BLaER1 (cell line): Measurements from ENCODE around the gene MYO10.

Experiments used
- H3K27ac ChIP-seq: shearing (Covaris generic); formaldehyde crosslinking; 2 replicates; pipeline ENCODE4 v1.8.1; 2022
- H3K27me3 ChIP-seq: shearing (Covaris generic); formaldehyde crosslinking; 2 replicates; pipeline ENCODE4 v1.8.1; 2022
- H3K36me3 ChIP-seq: shearing (Covaris generic); formaldehyde crosslinking; 2 replicates; pipeline ENCODE4 v1.8.1; 2022
- H3K4me1 ChIP-seq: shearing (Covaris generic); formaldehyde crosslinking; 2 replicates; pipeline ENCODE4 v1.8.1; 2022
- H3K4me2 ChIP-seq: shearing (Covaris generic); formaldehyde crosslinking; 2 replicates; pipeline ENCODE4 v1.8.1; 2022
- H3K4me3 ChIP-seq: shearing (Covaris generic); formaldehyde crosslinking; 2 replicates; pipeline ENCODE4 v1.8.1; 2022
- H3K9ac ChIP-seq: shearing (Covaris generic); formaldehyde crosslinking; 2 replicates; pipeline ENCODE4 v1.8.1; 2022
- H3K9me3 ChIP-seq: shearing (Covaris generic); formaldehyde crosslinking; 2 replicates; pipeline ENCODE4 v1.8.1; 2022
- H4K20me1 ChIP-seq: shearing (Covaris generic); formaldehyde crosslinking; 2 replicates; pipeline ENCODE4 v1.8.1; 2022
- Cebpa-rat ChIP-seq: shearing (Covaris generic); IDR thresholded peaks from 2 replicates; pipeline ENCODE4 v1.8.1; 2022

The MYO10 gene

DNA sequence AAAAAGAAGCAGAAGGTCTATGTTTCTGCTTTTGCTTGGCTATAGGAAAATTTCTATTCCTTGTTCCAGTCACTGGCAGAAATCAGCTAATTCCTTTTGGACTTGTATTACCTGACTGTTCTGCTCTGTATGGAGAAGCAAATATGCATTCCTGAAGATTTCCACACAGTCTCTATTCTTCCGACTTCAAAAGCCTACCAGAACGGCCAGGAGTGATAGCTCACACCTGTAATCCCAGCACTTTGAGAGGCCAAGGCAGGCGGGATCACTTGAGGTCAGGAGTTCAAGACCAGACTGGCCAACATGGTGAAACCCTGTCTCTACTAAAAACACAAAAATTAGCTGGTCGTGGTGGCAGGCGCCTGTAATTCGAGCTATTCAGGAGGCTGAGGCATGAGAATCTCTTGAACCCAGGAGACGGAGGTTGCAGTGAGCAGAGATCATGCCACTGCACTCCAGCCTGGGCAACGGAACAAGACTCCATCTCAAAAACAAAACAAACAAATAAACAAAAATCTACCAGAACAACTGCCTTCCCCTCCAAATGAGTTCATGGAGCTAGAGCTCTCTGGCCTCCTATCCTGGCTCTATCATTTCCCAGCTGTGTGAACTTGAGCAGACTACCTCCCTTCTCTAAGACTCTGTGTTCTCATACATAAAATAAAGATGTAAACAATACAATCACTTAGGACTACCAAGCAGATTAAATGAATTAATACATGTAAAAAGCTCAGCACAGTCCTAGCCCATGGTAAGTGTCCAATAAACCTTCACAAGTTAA lies 17.0 kb downstream of the MYO10 start:
- Histone ChIP-seq H3K27me3 (no peaks in the 10 kb centered on the region), H4K20me1 (no peaks in the 10 kb centered on the region), H3K4me1 (no peaks in the 10 kb centered on the region), H3K9ac (no peak overlapping the region), H3K4me3 (no peak overlapping the region), H3K36me3 (no peaks in the 10 kb centered on the region), H3K4me2 (no peak overlapping the region), H3K9me3 (no peaks in the 10 kb centered on the region), H3K27ac (no peak overlapping the region)
- no peak for TF ChIP-seq Cebpa-rat

DNA sequence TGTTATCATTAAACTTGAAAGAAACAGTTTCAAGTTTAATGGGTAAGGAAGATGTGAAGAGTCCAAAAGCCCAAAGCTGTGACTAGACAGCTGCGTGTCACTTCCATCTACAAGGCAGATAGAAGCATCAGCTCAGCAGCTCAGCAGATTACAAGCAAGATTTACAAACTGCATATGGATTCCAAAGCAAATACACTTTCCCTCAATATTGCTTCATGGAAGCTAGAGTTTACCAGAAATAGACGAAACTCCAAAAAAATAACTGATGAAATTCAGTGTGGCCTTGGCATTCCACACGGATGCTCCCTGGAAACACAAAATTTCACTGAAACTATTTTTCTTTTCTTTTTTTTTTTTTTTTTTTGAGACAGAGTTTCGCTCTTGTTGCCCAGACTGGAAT lies 17.9 kb downstream of the MYO10 start:
- Histone ChIP-seq H3K9ac (no peak overlapping the region), H3K36me3 (no peaks in the 10 kb centered on the region), H4K20me1 (no peaks in the 10 kb centered on the region), H3K4me2 (no peak overlapping the region), H3K4me1 (no peaks in the 10 kb centered on the region), H3K27me3 (no peaks in the 10 kb centered on the region), H3K9me3 (no peaks in the 10 kb centered on the region), H3K4me3 (no peak overlapping the region), H3K27ac (no peak overlapping the region)
- no peak for TF ChIP-seq Cebpa-rat

DNA sequence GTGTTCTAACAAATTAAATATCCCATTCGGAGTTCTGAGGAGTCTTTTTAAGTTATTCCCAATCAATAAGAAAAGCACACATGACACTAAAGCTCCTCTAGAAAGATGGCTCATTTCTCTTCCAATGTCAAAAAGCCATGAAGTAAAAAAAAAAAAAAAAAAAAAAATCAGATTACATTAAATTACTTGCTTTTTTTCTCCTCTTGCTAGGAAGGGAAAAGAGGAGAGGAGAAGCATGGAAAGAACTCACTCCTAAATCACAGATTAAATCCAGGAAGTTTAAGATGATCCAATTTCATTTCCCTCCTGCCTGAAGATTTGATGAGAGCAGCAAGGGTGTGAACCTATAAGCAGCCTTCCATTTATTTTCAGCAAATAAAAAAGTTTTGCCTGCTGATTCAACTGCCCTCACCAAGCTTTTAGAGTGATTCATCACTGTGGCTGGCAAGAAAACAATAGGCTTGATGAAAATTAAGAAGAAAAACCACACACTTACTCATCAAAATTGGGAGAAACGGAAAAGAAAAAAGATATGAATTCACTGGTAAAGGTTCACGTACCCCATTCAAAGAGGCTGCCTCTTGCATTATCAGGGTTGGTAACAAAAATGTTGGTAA lies 19.7 kb downstream of the MYO10 start:
- Histone ChIP-seq H3K36me3 (no peaks in the 10 kb centered on the region), H3K27ac (no peak overlapping the region), H3K4me3 (no peak overlapping the region), H3K9ac (no peak overlapping the region), H4K20me1 (no peaks in the 10 kb centered on the region), H3K9me3 (no peaks in the 10 kb centered on the region), H3K27me3 (no peaks in the 10 kb centered on the region), H3K4me1 (no peaks in the 10 kb centered on the region), H3K4me2 (no peak overlapping the region)
- no peak for TF ChIP-seq Cebpa-rat

DNA sequence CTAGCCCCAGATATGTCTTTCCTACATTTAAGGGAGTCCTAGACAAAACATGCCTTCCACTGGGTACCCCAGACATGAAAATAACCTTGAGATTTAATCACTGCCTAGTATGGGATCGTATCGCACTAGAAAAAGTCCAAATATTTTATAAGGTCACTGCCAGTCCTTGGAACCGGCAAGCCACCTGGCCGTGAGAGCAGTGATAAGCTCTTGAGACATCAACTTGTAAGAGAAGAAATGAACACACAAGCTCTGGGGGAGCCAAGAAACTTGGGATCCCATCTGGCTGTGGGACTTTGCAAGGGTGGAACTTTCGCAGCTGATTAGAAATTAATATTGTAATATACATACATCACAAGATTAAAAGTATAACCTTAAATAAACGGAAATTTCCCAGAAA lies 21.5 kb downstream of the MYO10 start:
- no peak overlapping the region for H3K27ac ChIP-seq
- H3K4me2 ChIP-seq, result no peak overlapping the region

DNA sequence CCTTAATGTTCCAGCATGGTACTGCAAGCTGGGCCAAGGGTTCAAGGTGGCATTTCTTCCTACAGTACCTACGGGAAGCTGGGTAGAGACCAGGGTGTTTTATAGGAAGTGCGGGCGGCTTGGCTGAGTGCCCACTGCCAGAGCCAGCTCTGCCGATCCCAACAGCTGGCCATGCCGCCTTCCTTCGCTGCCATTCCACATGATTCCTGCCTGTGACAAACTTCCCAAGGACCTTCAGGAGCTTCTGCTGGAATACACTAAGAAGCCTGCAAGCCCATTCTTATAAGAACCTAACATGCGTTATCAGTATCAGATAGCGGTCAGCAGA lies 22.0 kb downstream of the MYO10 start:
- Histone ChIP-seq H3K36me3 (no peaks in the 10 kb centered on the region), H3K27ac (no peak overlapping the region), H4K20me1 (no peaks in the 10 kb centered on the region), H3K4me3 (no peak overlapping the region), H3K4me1 (no peaks in the 10 kb centered on the region), H3K27me3 (no peaks in the 10 kb centered on the region), H3K9ac (no peak overlapping the region), H3K9me3 (peaks cover 7% of the 10 kb centered on the region), H3K4me2 (no peak overlapping the region)
- no peak for TF ChIP-seq Cebpa-rat

More for the DNA sequence above, 21.5 kb downstream of the MYO10 start:
- no peak overlapping the region for H3K4me3 ChIP-seq
- no peaks in the 10 kb centered on the region for H3K27me3 ChIP-seq
- H3K36me3 ChIP-seq, result no peaks in the 10 kb centered on the region
- no peaks in the 10 kb centered on the region for H3K4me1 ChIP-seq
- H3K9ac ChIP-seq, result no peak overlapping the region
- TF ChIP-seq Cebpa-rat, result no peak
- H4K20me1 ChIP-seq, result no peaks in the 10 kb centered on the region
- H3K9me3 ChIP-seq, result peaks cover 2% of the 10 kb centered on the region; the same call in 1 of the 2 replicates

DNA sequence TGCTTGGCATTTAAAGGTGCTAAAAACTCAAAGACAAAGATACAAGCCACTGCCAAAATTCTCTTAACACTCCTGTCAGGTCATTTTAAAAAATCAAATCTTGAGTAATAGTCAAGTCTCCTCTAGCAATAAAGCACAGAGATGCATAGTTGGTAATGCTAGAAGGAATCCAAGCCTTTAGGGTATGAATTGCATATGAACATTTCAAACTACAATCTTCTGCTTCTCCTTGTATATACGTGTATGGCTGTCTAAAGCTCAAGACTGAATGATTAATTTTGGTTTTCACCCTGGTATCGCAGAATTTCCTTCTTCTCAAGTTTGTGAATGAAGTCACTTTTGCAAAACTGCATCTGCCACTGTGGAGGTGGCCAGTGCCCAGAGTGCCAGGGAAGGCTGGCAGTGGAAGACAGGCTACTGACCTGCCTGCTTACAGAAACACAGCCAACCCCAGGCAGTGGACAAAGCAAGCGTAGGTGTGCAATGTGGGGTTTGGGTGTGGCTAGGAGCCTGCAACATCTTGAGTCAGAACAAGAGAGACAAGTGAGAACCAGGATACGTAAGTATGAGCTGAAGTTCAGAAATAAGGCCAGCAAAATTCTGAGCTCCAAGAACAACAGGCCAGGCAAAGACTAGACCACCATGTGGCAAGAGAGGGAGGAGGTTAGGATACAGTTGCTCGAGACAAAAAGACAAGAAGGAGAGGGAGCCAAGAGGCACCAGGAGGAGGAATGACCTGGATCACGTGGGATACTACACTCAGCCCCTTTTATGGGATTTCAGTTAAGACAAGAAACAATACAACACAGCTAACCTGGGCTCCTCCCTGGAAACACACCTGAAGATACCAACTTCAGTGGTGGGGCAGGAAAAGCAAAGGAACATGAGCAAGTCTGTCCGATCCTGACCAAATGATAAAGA lies 22.6 kb downstream of the MYO10 start:
- no peaks in the 10 kb centered on the region for H3K27me3 ChIP-seq
- peaks cover 14% of the 10 kb centered on the region for H3K9me3 ChIP-seq
- H3K27ac ChIP-seq, result no peak overlapping the region
- no peak overlapping the region for H3K4me2 ChIP-seq
- no peak overlapping the region for H3K4me3 ChIP-seq
- H3K4me1 ChIP-seq, result no peaks in the 10 kb centered on the region
- H3K36me3 ChIP-seq, result no peaks in the 10 kb centered on the region
- no peaks in the 10 kb centered on the region for H4K20me1 ChIP-seq
- no peak overlapping the region for H3K9ac ChIP-seq
- TF ChIP-seq Cebpa-rat, result no peak

DNA sequence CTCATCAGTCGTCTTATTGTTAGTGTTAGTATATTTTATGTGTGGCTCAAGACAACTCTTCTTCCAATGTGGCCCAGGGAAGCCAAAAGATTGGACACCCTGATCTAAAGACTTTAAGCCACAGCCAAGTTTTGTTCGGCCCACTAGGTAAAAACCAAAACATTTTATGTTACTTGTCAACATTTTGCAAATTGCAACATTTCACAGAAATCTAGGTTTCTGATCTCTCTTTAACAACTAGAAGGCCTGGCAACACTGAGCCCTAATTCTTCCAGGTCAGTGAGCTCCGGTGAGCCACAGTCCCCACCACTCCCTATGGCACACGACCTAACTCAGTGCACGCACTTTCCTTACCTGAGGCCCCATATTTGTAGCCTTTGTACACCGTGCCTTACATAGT lies 24.0 kb downstream of the MYO10 start:
- no peak overlapping the region for H3K9ac ChIP-seq
- H3K27me3 ChIP-seq, result no peaks in the 10 kb centered on the region
- H3K4me2 ChIP-seq, result no peak overlapping the region
- no peak overlapping the region for H3K27ac ChIP-seq
- no peak overlapping the region for H3K4me3 ChIP-seq
- H3K9me3 ChIP-seq, result peaks cover 27% of the 10 kb centered on the region
- no peak for TF ChIP-seq Cebpa-rat
- no peaks in the 10 kb centered on the region for H4K20me1 ChIP-seq
- H3K4me1 ChIP-seq, result no peaks in the 10 kb centered on the region
- H3K36me3 ChIP-seq, result no peaks in the 10 kb centered on the region

DNA sequence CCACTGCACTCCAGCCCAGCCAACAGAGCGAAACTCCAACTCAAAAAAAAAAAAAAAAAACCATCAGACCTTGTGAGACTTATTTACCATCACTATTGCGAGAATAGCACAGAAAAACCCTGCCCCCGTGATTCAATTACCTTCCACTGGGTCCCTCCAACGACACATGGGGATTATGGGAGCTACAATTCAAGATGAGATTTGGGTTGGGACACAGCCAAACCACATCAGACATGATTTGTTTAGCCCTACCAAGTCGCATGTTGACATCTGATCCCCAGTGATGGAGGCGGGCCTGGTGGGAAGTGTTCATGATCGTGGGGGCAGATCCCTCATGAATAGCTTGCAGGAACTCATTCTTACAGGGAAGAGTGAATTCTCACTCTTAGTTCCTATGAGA lies 26.6 kb downstream of the MYO10 start:
- Histone ChIP-seq H3K4me2 (no peak overlapping the region), H3K4me3 (no peak overlapping the region), H3K27me3 (no peaks in the 10 kb centered on the region), H3K4me1 (no peaks in the 10 kb centered on the region), H3K27ac (no peak overlapping the region), H3K36me3 (no peaks in the 10 kb centered on the region), H4K20me1 (no peaks in the 10 kb centered on the region), H3K9me3 (peaks cover 27% of the 10 kb centered on the region), H3K9ac (no peak overlapping the region)
- TF ChIP-seq Cebpa-rat, result no peak

DNA sequence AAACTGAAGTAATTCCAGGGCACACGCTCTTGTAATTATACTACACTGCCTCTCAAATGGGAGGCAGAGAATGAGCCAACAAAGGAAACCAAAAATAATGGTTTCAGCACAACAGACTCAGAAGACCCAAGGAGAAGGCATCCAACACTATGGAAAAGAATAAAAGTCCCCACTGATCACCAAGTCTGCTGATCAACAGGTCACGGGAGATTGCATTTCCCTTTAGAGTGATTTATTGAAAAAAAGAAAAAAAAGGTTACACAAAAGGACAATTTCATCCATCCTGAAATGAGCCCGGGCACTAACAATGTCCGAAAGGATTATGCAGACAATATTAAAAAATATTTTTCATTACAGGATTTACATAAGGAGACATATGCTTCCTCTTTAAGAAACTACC lies 28.8 kb downstream of the MYO10 start:
- Histone ChIP-seq H3K27ac (no peak overlapping the region), H3K27me3 (no peaks in the 10 kb centered on the region)

DNA sequence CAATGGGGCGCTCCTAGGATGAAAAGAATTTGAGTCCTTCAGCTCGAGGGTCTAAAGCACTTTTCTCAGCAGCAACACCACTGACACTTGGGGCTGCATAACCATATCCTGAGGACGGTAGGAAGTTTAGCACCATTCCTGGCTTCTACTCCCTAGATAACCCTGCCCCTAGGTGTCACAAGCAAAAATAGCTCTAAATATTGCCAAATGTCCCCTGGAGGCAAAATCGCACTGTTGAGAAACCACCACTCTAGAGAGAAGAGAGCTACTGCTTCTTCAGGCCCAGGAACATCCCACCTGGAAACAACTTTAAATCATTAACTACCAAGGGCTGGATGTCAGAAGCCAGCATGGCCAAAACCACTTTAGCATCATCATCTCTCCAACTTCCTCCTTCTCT lies 29.8 kb downstream of the MYO10 start:
- H3K27ac ChIP-seq, result no peak overlapping the region
- peaks cover 27% of the 10 kb centered on the region for H3K9me3 ChIP-seq
- no peaks in the 10 kb centered on the region for H3K4me1 ChIP-seq
- H3K9ac ChIP-seq, result no peak overlapping the region
- H3K4me3 ChIP-seq, result no peak overlapping the region
- no peak overlapping the region for H3K4me2 ChIP-seq
- TF ChIP-seq Cebpa-rat, result no peak
- no peaks in the 10 kb centered on the region for H3K36me3 ChIP-seq
- H4K20me1 ChIP-seq, result no peaks in the 10 kb centered on the region
- no peaks in the 10 kb centered on the region for H3K27me3 ChIP-seq

More for the DNA sequence above, 28.8 kb downstream of the MYO10 start:
- no peaks in the 10 kb centered on the region for H3K4me1 ChIP-seq
- no peaks in the 10 kb centered on the region for H4K20me1 ChIP-seq
- no peak overlapping the region for H3K4me3 ChIP-seq
- no peak overlapping the region for H3K9ac ChIP-seq
- no peak overlapping the region for H3K4me2 ChIP-seq
- H3K36me3 ChIP-seq, result no peaks in the 10 kb centered on the region
- no peak for TF ChIP-seq Cebpa-rat
- H3K9me3 ChIP-seq, result peaks cover 27% of the 10 kb centered on the region
